K562 (cell line): Measurements from ENCODE around the gene CCSER2. TPM values are rescaled to one million over a fixed set of nuclear protein-coding genes. Genes with fewer than 3 reads are reported as not detected.

Experiments
- ATAC-seq: fragments of 200-7000 bp; cut with Tn5 transposase; 3 replicates; pipeline ENCODE4 v1.9.1; 2020; ENCODE audit warnings: moderate library complexity
- BruUV-seq: library from RNA; stranded (reverse); fragments of 400-500 nt; replicated peaks from 2 replicates; lab custom pipeline; 2021; lab: Mats Ljungman, UMichigan
- CTCF ChIA-PET: fragments of 300-600 bp; formaldehyde crosslinking; extraction: SDS; loops from one replicate; lab custom pipeline; 2021; ENCODE audit warnings: low intra/inter-chr PET ratio; lab: Yijun Ruan, JAX
- POLR2A ChIA-PET: fragments of 300-600, 350-650 bp; sonication (Branson Sonifier 250); formaldehyde crosslinking; extraction: SDS; loops from one replicate; lab custom pipeline; 2021; ENCODE audit warnings: antibody characterized with exemption, inconsistent platforms; lab: Yijun Ruan, JAX
- DNase-seq, 4 experiments: peaks; one replicate each; pipeline versions ENCODE4 v3.0.0 to v3.0.0-alpha.2; 2011 to 2018; ENCODE audit warnings: low spot score in 3 of 4, mixed read lengths in 3 of 4; ENCODE audit errors: extremely low read depth in 1 of 4
- FAIRE-seq: peaks from 2 replicates; lab custom pipeline; 2011; peaks lifted over from hg19 to GRCh38; lab: Jason Lieb, UNC
- H2AFZ ChIP-seq: 2 replicates; pipeline ENCODE4 v1.6.0; 2011; ENCODE audit warnings: low read depth, low read length, control low read depth, inconsistent platforms
- H3K27ac ChIP-seq: fragments of 200-600 bp; 3 replicates; pipeline ENCODE4 v1.8.0; 2011; ENCODE audit warnings: low read depth, mild to moderate bottlenecking, control low read depth, inconsistent platforms, low read length, moderate library complexity, mixed read lengths; ENCODE audit errors: extremely low read depth
- H3K27me3 ChIP-seq, 2 experiments: fragments of 300-600 bp in 1 of 2; 2 replicates in 1 of 2; 3 replicates in 1 of 2; pipeline versions ENCODE4 v1.6.0 to v1.8.0; 2011; ENCODE audit warnings: inconsistent platforms in 2 of 2, low read length in 2 of 2, mild to moderate bottlenecking in 1 of 2, mixed read lengths in 1 of 2, moderate library complexity in 1 of 2; ENCODE audit not compliant: control insufficient read depth in 2 of 2, insufficient read depth in 2 of 2
- H3K36me3 ChIP-seq: fragments of 300-600 bp; 3 replicates; pipeline ENCODE4 v1.8.0; 2011; ENCODE audit warnings: mild to moderate bottlenecking, low read length, inconsistent platforms; ENCODE audit not compliant: control insufficient read depth, insufficient read depth
- H3K4me1 ChIP-seq, 2 experiments: fragments of 200-600 bp in 1 of 2; replicated peaks in 1 of 2; 2 replicates in 1 of 2; 3 replicates in 1 of 2; pipeline versions ENCODE4 v1.5.1 to v1.8.0; 2011; ENCODE audit warnings: inconsistent platforms in 2 of 2, low read length in 2 of 2, mild to moderate bottlenecking in 1 of 2, mixed read lengths in 1 of 2, moderate library complexity in 1 of 2; ENCODE audit not compliant: control insufficient read depth in 2 of 2, insufficient read depth in 2 of 2
- H3K4me2 ChIP-seq: 2 replicates; pipeline ENCODE4 v1.6.1; 2011; ENCODE audit warnings: low read length, control low read depth, inconsistent platforms, mixed read lengths; ENCODE audit not compliant: insufficient read depth
- H3K4me3 ChIP-seq: fragments of 200-600 bp; sonication (generic), shearing (Covaris generic); 2 replicates; pipeline ENCODE4 v1.5.1; 2016; ENCODE audit warnings: control low read depth, inconsistent platforms
- H3K79me2 ChIP-seq: fragments of 200-600 bp; 3 replicates; pipeline ENCODE4 v1.8.0; 2011; ENCODE audit warnings: low read length, inconsistent platforms; ENCODE audit not compliant: control insufficient read depth, insufficient read depth
- H3K9ac ChIP-seq, 2 experiments: 2 replicates each; pipeline versions ENCODE4 v1.6.0 to v1.6.1; 2011; ENCODE audit warnings: low read depth in 2 of 2, low read length in 2 of 2, control low read depth in 1 of 2, inconsistent platforms in 1 of 2, mild to moderate bottlenecking in 1 of 2, mixed read lengths in 1 of 2; ENCODE audit not compliant: insufficient read depth in 1 of 2
- H3K9me1 ChIP-seq: one replicate; pipeline ENCODE4 v1.6.0; 2011; ENCODE audit warnings: inconsistent platforms, mild to moderate bottlenecking, low read length, moderate library complexity; ENCODE audit not compliant: control insufficient read depth, insufficient read depth
- H3K9me3 ChIP-seq: replicated peaks from 2 replicates; pipeline ENCODE4 v1.5.1; 2011; ENCODE audit warnings: low read depth, low read length, inconsistent platforms; ENCODE audit not compliant: control insufficient read depth, insufficient read depth
- H4K20me1 ChIP-seq: replicated peaks from 2 replicates; pipeline ENCODE4 v1.6.1; 2011; ENCODE audit warnings: low read length, inconsistent platforms, mixed read lengths; ENCODE audit not compliant: control insufficient read depth, insufficient read depth
- ATF1 ChIP-seq, 2 experiments: fragments of 450-650 bp in 1 of 2; IDR thresholded peaks; 2 replicates each; pipeline ENCODE4 v1.6.1; 2016; ENCODE audit warnings: missing compliant biosample characterization in 1 of 2, missing genetic modification characterization in 1 of 2
- CBX3 ChIP-seq, 2 experiments: IDR thresholded peaks; 1 replicate in 1 of 2; 2 replicates in 1 of 2; pipeline ENCODE4 v1.6.1; 2012; ENCODE audit warnings: inconsistent platforms in 2 of 2, low read length in 2 of 2, borderline replicate concordance in 1 of 2, control low read depth in 1 of 2
- CXXC5 ChIP-seq: fragments of 250-450 bp; sonication (Bioruptor Pico); IDR thresholded peaks from 2 replicates; pipeline ENCODE4 v1.8.0; 2022; ENCODE audit warnings: inconsistent platforms, mild to moderate bottlenecking, moderate library complexity
- ETV5 ChIP-seq: sonication (generic); formaldehyde crosslinking; IDR thresholded peaks from 2 replicates; pipeline ENCODE4 v1.4.0; 2020; ENCODE audit warnings: low read depth, mild to moderate bottlenecking, missing genetic modification reagents
- FOXK2 ChIP-seq, 2 experiments: fragments of 450-650 bp; IDR thresholded peaks in 1 of 2; conservative IDR thresholded peaks in 1 of 2; 2 replicates each; pipeline ENCODE4 v1.6.1; 2016; ENCODE audit warnings: low read depth in 2 of 2, mild to moderate bottlenecking in 1 of 2
- GABPB1 ChIP-seq: sonication (generic); formaldehyde crosslinking; IDR thresholded peaks from 2 replicates; pipeline ENCODE4 v1.8.0; 2022; ENCODE audit warnings: mild to moderate bottlenecking, missing genetic modification reagents
- JUN ChIP-seq, 2 experiments: sonication (generic) in 1 of 2; formaldehyde crosslinking in 1 of 2; IDR thresholded peaks; 2 replicates each; pipeline versions ENCODE4 v1.6.1 to v1.8.0; 2012 to 2022; ENCODE audit warnings: borderline replicate concordance in 2 of 2, mild to moderate bottlenecking in 2 of 2, improper control_type of control experiment in 1 of 2, low read depth in 1 of 2, low read length in 1 of 2, missing genetic modification reagents in 1 of 2
- LCOR ChIP-seq: sonication (generic); formaldehyde crosslinking; IDR thresholded peaks from 2 replicates; pipeline ENCODE4 v1.8.0; 2022; ENCODE audit warnings: mild to moderate bottlenecking, missing genetic modification reagents
- MAZ ChIP-seq, 2 experiments: fragments of 450-650 bp in 1 of 2; sonication (generic) in 1 of 2; formaldehyde crosslinking; IDR thresholded peaks in 1 of 2; conservative IDR thresholded peaks in 1 of 2; 2 replicates each; pipeline versions ENCODE4 v1.4.0 to v1.5.0; 2020; ENCODE audit warnings: mild to moderate bottlenecking in 1 of 2, missing genetic modification reagents in 1 of 2
- NR2C2 ChIP-seq, 2 experiments: fragments of 200-800 bp in 1 of 2; sonication (Bioruptor generic) in 1 of 2; sonication (generic) in 1 of 2; formaldehyde crosslinking in 1 of 2; IDR thresholded peaks; 2 replicates each; pipeline versions ENCODE4 v1.6.1 to v1.8.0; 2016 to 2022; ENCODE audit warnings: mild to moderate bottlenecking in 1 of 2, missing compliant biosample characterization in 1 of 2, missing genetic modification characterization in 1 of 2, missing genetic modification reagents in 1 of 2
- PTRF ChIP-seq: fragments of 450-650 bp; IDR thresholded peaks from 2 replicates; pipeline ENCODE4 v1.6.1; 2016; ENCODE audit warnings: mild to moderate bottlenecking, missing genetic modification characterization, missing compliant biosample characterization
- PURB ChIP-seq: sonication (generic); formaldehyde crosslinking; IDR thresholded peaks from 2 replicates; pipeline ENCODE4 v1.9.0; 2021; ENCODE audit warnings: low read depth, mild to moderate bottlenecking, missing genetic modification reagents
- SIN3A ChIP-seq, 2 experiments: fragments of 150-350 bp in 1 of 2; IDR thresholded peaks; 2 replicates each; pipeline ENCODE4 v1.6.1; 2011 to 2016; ENCODE audit warnings: borderline replicate concordance in 2 of 2, low read depth in 2 of 2, low read length in 2 of 2, mild to moderate bottlenecking in 2 of 2, moderate library complexity in 2 of 2; ENCODE audit not compliant: control insufficient read depth in 1 of 2
- TEAD2 ChIP-seq: fragments of 450-650 bp; IDR thresholded peaks from 2 replicates; pipeline ENCODE4 v1.6.1; 2016; ENCODE audit warnings: missing genetic modification characterization, control low read depth, missing compliant biosample characterization
- ZBTB1 ChIP-seq: sonication (generic); formaldehyde crosslinking; IDR thresholded peaks from 2 replicates; pipeline ENCODE4 v1.8.1; 2023; ENCODE audit warnings: missing genetic modification reagents, low read depth, mild to moderate bottlenecking, borderline replicate concordance
- ZBTB7A ChIP-seq: IDR thresholded peaks from 2 replicates; pipeline ENCODE4 v1.6.1; 2011; ENCODE audit warnings: low read depth, mild to moderate bottlenecking, low read length, moderate library complexity, borderline replicate concordance; ENCODE audit not compliant: control insufficient read depth
- ZBTB9 ChIP-seq: fragments of 450-650 bp; formaldehyde crosslinking; IDR thresholded peaks from 2 replicates; pipeline ENCODE4 v1.4.0; 2020; ENCODE audit warnings: mild to moderate bottlenecking, moderate library complexity
- ZNF232 ChIP-seq: sonication (generic); formaldehyde crosslinking; IDR thresholded peaks from 2 replicates; pipeline ENCODE4 v1.8.0; 2022; ENCODE audit warnings: mild to moderate bottlenecking, missing genetic modification reagents
- ZNF511 ChIP-seq: sonication (generic); formaldehyde crosslinking; IDR thresholded peaks from 2 replicates; pipeline ENCODE4 v1.8.0; 2022; ENCODE audit warnings: mild to moderate bottlenecking, missing genetic modification reagents
- WGBS: fragments of 100-300 bp; shearing (Covaris generic); methylation state at CpG from one replicate; pipeline ENCODE4 v1.1.6; 2016; ENCODE audit warnings: low coverage, mixed read lengths; ENCODE audit not compliant: insufficient coverage; ENCODE audit errors: missing lambda C conversion rate; 5-methylcytosine and 5-hydroxymethylcytosine counted together
- in situ Hi-C: fragments of 300-500 bp; cut with MboI; formaldehyde crosslinking; loops from 4 replicates; pipeline ENCODE4 v1.15.0; 2018; ENCODE audit warnings: inconsistent platforms, mixed read lengths
- intact Hi-C: fragments of 100-400 bp; cut with micrococcal nuclease; formaldehyde crosslinking; loops from 2 replicates; pipeline ENCODE4 v1.14.2; 2022
- polyA plus RNA-seq, 8 experiments: library from polyadenylated mRNA; depleted of rRNA in 4 of 8; stranded (reverse) in 5 of 8; unstranded in 3 of 8; fragments of >200 nt; fragmentation: Nextera tagmentation in 2 of 8; fragmentation: Illumina TruSeq in 1 of 8; extraction: Ambion mirVana in 2 of 8; extraction: Trizol in 1 of 8; gene quantifications; 2 replicates each; pipeline versions ENCODE4 v1.2.1 to v1.2.3, GENCODE V29; 2011 to 2014; ENCODE audit warnings: inconsistent platforms in 1 of 8, missing spikeins in 1 of 8
- total RNA-seq, 7 experiments: library from RNA; depleted of rRNA in 6 of 7; stranded (reverse); fragments of >200 nt in 6 of 7; fragmentation: Illumina TruSeq in 2 of 7; extraction: Trizol in 2 of 7; gene quantifications; 2 replicates each; pipeline versions ENCODE4 v1.2.1 to v1.2.3, GENCODE V29; 2011 to 2021; ENCODE audit warnings: low replicate concordance in 1 of 7

CCSER2 gene
- total and polyA plus RNA-seq, 9 of the 15 experiments (the other 6 are each of a cell fraction or from before 2014, with no cell fraction given): 2.7 to 15.1 (median 9.7) TPM

GRCh38 chr10:84291384-84291783 lies 37.0 kb upstream of the CCSER2 start:
- Histone ChIP-seq H3K9me3 (no peaks in the 10 kb centered on the region), H3K9me1 (peaks cover 4% of the 10 kb centered on the region), H3K4me1 (peaks cover 7 to 19% of the 10 kb centered on the region in 2 experiments; a peak in 4 of 5 replicates), H3K4me3 (no peak overlapping the region), H2AFZ (no peak overlapping the region), H3K4me2 (no peak overlapping the region), H3K9ac (no peak overlapping the region), H3K27me3 (no peaks in the 10 kb centered on the region), H3K36me3 (no peaks in the 10 kb centered on the region), H4K20me1 (0 out of 2 replicates have a peak, but pooled peaks cover 7% of the 10 kb centered on the region), H3K27ac (no peak overlapping the region), H3K79me2 (no peaks in the 10 kb centered on the region)
- BruUV-seq: no TSS peak
- FAIRE-seq (peak; percentile 19), DNase-seq (peak in 3 of 4 experiments; percentile 32 to 53 (median 37)), ATAC-seq (peak; percentile 41; the same call in 2 of the 3 replicates)
- ChIA-PET CTCF (no interaction called here), POLR2A (no interaction called here)
- in situ Hi-C loops: no loop called here
- intact Hi-C loops: no loop called here
- WGBS: 5% methylated on average over 1 of the region's 1 CpG
- TF ChIP-seq CBX3 (IDR thresholded peaks at IDR 0.05; ENCODE audit: borderline replicate concordance in 1 of 2, low read length in 2 of 2) (peak in 1 of 2 experiments; percentile 65; a peak in 1 of 3 replicates), ATF1 (CRISPR knock-in tag; IDR thresholded peaks at IDR 0.05) (peak; percentile 50), ATF1 (tag; IDR thresholded peaks at IDR 0.05) (no peak), TEAD2 (tag) (0 out of 2 replicates have a peak, but pooled peaks have one; percentile 22), CXXC5 (CRISPR knock-in tag) (peak; percentile 52), FOXK2 (conservative IDR thresholded peaks at IDR 0.05 in 1 of 2, IDR thresholded peaks at IDR 0.05 in 1 of 2; ENCODE audit: low read depth in 2 of 2) (no peak), JUN (IDR thresholded peaks at IDR 0.05; ENCODE audit: borderline replicate concordance, low read depth, low read length) (no peak), JUN (CRISPR knock-in tag; IDR thresholded peaks at IDR 0.05; ENCODE audit: borderline replicate concordance) (no peak), ZNF511 (CRISPR knock-in tag) (peak; percentile 92), GABPB1 (CRISPR knock-in tag) (peak; percentile 71), ZNF232 (CRISPR knock-in tag) (peak; percentile 92), PTRF (tag) (peak; percentile 47; the same call in 1 of the 2 replicates), NR2C2 (CRISPR knock-in tag; IDR thresholded peaks at IDR 0.05) (peak; percentile 83), NR2C2 (tag; IDR thresholded peaks at IDR 0.05) (no peak), MAZ (CRISPR knock-in tag; conservative IDR thresholded peaks at IDR 0.05 in 1 of 2, IDR thresholded peaks at IDR 0.05 in 1 of 2) (peak in 1 of 2 experiments; percentile 89; a peak in 2 of 4 replicates), ZBTB7A (no peak), ETV5 (peak; percentile 74; the same call in 1 of the 2 replicates), ZBTB9 (CRISPR knock-in tag) (no peak), ZBTB1 (CRISPR knock-in tag) (peak; percentile 77; the same call in 1 of the 2 replicates), PURB (CRISPR knock-in tag) (no peak), SIN3A (IDR thresholded peaks at IDR 0.05; ENCODE audit: borderline replicate concordance in 2 of 2, control insufficient read depth in 1 of 2, low read depth in 2 of 2, low read length in 2 of 2) (peak in 1 of 2 experiments; percentile 99; a peak in 3 of 4 replicates), LCOR (CRISPR knock-in tag) (0 out of 2 replicates have a peak, but pooled peaks have one; percentile 62)
